Natural killer cell (primary cell): ENCODE data around the gene FXYD5. TPM values are rescaled to one million over a fixed set of nuclear protein-coding genes. Genes with fewer than 3 reads are reported as not detected.
A peak's percentile ranks its signal among the peaks of the same experiment; 100 is the strongest.

Source experiments
- ATAC-seq, 3 donors: fragments of 150-1000 bp in 2 of 3; fragments of 200-7000 bp in 1 of 3; cut with Tn5 transposase; 1 replicate in 1 of 3; 2 replicates in 2 of 3; pipeline ENCODE4 v1.10.0; 2021; ENCODE audit warnings: mild to moderate bottlenecking in 2 of 3, moderate library complexity in 2 of 3
- DNase-seq, 2 donors: peaks; one replicate each; pipeline versions ENCODE4 v3.0.0 to v3.0.0-alpha.2; 2013 to 2021; ENCODE audit warnings: mixed read lengths in 1 of 2
- H3K27ac ChIP-seq: one replicate; pipeline ENCODE4 v1.5.1; 2013; ENCODE audit warnings: mild to moderate bottlenecking, low read length
- H3K27me3 ChIP-seq: one replicate; pipeline ENCODE4 v1.6.1; 2013; ENCODE audit warnings: low read length; ENCODE audit not compliant: control insufficient read depth, insufficient read depth
- H3K36me3 ChIP-seq: one replicate; pipeline ENCODE4 v1.6.1; 2013; ENCODE audit warnings: low read length; ENCODE audit not compliant: control insufficient read depth, insufficient read depth
- H3K4me1 ChIP-seq: one replicate; pipeline ENCODE4 v1.6.1; 2013; ENCODE audit warnings: low read length; ENCODE audit not compliant: control insufficient read depth, insufficient read depth
- H3K4me3 ChIP-seq: one replicate; pipeline ENCODE4 v1.5.1; 2013; ENCODE audit warnings: low read length
- H3K9me3 ChIP-seq: one replicate; pipeline ENCODE4 v1.6.1; 2013; ENCODE audit warnings: low read length; ENCODE audit not compliant: control insufficient read depth, insufficient read depth
- H3K27ac Mint-ChIP-seq, 2 donors: one replicate each; pipeline ENCODE4 v1.8.0; 2022; ENCODE audit warnings: mild to moderate bottlenecking in 2 of 2, mixed read lengths in 2 of 2, moderate library complexity in 1 of 2
- H3K27me3 Mint-ChIP-seq, 2 donors: one replicate each; pipeline ENCODE4 v1.8.0; 2022; ENCODE audit warnings: low read depth in 2 of 2, mixed read lengths in 2 of 2
- H3K36me3 Mint-ChIP-seq: one replicate; pipeline ENCODE4 v1.8.0; 2022; ENCODE audit warnings: mixed read lengths
- H3K4me1 Mint-ChIP-seq, 2 donors: one replicate each; pipeline ENCODE4 v1.8.0; 2022; ENCODE audit warnings: mixed read lengths in 2 of 2
- H3K4me3 Mint-ChIP-seq: one replicate; pipeline ENCODE4 v1.8.0; 2022; ENCODE audit warnings: mild to moderate bottlenecking, moderate library complexity, mixed read lengths
- H3K9me3 Mint-ChIP-seq, 2 donors: one replicate each; pipeline ENCODE4 v1.8.0; 2022; ENCODE audit warnings: mixed read lengths in 2 of 2
- WGBS: methylation state at CpG from one replicate; pipeline ENCODE4 v1.1.7; 2013; ENCODE audit warnings: missing lambda C conversion rate; ENCODE audit not compliant: insufficient coverage; 5-methylcytosine and 5-hydroxymethylcytosine counted together
- intact Hi-C: fragments of 100-400 bp; cut with micrococcal nuclease; formaldehyde crosslinking; loops from one replicate; pipeline ENCODE4 v1.14.2; 2022
- total RNA-seq, 4 donors: library from RNA; stranded (reverse); fragments of 120-200 nt in 1 of 4; gene quantifications; one replicate each; pipeline versions ENCODE4 v1.2.3 to v1.2.4, GENCODE V29; 2013 to 2022
- TF ChIP-seq, protein P1 (sequence below): fragments of 200-600 bp; IDR thresholded peaks from one replicate; pipeline ENCODE4 v1.8.0; 2022; ENCODE audit warnings: antibody characterized with exemption

Gene FXYD5
- total RNA-seq, 3 donors from 2014 or later (not counting 1 experiment from before 2014, with no cell fraction given): 226 to 270 (median 231) TPM

DNA sequence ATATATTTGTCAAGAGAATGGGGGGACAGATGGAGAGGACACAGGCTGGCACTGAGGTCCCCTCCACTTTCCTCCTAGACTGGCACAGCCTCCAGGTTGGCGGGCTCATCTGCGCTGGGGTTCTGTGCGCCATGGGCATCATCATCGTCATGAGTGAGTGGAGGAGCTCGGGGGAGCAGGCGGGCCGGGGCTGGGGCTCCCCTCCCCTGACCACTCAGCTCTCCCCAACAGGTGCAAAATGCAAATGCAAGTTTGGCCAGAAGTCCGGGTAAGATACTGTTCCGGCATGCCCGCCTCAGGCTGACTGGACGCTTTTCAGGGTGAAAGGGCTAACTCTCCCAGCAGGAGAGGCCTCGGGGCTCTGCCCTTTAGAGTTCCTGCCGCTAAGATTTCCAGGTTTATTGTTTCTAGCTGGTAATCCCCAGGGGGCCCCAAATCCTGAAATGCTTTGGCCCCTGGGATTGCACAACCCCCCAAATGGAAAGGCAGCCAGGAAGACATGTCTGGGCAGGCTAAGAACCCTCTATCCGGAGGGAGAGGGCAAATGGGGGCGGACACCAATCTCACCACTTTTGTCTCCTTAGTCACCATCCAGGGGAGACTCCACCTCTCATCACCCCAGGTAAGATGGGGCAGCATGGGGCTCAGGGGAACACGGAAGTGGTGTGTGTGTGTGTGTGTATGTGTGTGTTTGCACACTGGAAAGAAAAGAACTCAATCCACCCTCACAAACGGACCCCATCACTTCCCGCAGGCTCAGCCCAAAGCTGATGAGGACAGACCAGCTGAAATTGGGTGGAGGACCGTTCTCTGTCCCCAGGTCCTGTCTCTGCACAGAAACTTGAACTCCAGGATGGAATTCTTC lies 31.6 kb upstream of the FXYD5 start:
- no peak for DNase-seq
- H3K27ac ChIP-seq: no peak overlapping the region
- intact Hi-C loops: no loop called here
- no peak overlapping the region for H3K4me3 ChIP-seq
- H3K36me3 ChIP-seq: no peaks in the 10 kb centered on the region
- TF ChIP-seq, protein P1, sequence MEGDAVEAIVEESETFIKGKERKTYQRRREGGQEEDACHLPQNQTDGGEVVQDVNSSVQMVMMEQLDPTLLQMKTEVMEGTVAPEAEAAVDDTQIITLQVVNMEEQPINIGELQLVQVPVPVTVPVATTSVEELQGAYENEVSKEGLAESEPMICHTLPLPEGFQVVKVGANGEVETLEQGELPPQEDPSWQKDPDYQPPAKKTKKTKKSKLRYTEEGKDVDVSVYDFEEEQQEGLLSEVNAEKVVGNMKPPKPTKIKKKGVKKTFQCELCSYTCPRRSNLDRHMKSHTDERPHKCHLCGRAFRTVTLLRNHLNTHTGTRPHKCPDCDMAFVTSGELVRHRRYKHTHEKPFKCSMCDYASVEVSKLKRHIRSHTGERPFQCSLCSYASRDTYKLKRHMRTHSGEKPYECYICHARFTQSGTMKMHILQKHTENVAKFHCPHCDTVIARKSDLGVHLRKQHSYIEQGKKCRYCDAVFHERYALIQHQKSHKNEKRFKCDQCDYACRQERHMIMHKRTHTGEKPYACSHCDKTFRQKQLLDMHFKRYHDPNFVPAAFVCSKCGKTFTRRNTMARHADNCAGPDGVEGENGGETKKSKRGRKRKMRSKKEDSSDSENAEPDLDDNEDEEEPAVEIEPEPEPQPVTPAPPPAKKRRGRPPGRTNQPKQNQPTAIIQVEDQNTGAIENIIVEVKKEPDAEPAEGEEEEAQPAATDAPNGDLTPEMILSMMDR: no peak
- Mint-ChIP-seq H3K36me3 (no peaks in the 10 kb centered on the region), H3K4me1 (peaks cover 14 to 19% of the 10 kb centered on the region in 2 donors), H3K27ac (no peak overlapping the region), H3K9me3 (no peaks in the 10 kb centered on the region), H3K4me3 (no peak overlapping the region), H3K27me3 (peaks cover 0 to 5% of the 10 kb centered on the region in 2 donors)
- 93% methylated on average over 18 of the region's 19 CpGs for WGBS
- peaks cover 11% of the 10 kb centered on the region for H3K4me1 ChIP-seq
- H3K9me3 ChIP-seq: no peaks in the 10 kb centered on the region
- ATAC-seq: no peak
- H3K27me3 ChIP-seq: no peaks in the 10 kb centered on the region

DNA sequence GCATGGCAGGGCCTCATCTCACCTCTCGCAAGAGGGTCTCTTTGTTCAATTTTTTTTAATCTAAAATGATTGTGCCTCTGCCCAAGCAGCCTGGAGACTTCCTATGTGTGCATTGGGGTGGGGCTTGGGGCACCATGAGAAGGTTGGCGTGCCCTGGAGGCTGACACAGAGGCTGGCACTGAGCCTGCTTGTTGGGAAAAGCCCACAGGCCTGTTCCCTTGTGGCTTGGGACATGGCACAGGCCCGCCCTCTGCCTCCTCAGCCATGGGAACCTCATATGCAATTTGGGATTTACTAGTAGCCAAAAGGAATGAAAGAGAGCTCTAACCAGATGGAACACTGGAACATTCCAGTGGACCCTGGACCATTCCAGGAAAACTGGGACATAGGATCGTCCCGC lies 31.0 kb upstream of the FXYD5 start:
- ATAC-seq: no peak
- H3K9me3 Mint-ChIP-seq: no peaks in the 10 kb centered on the region
- no peak overlapping the region for H3K27ac Mint-ChIP-seq
- H3K27ac ChIP-seq: no peak overlapping the region
- H3K27me3 Mint-ChIP-seq: peaks cover 0 to 5% of the 10 kb centered on the region in 2 donors
- H3K4me3 ChIP-seq: no peak overlapping the region
- peak overlapping the region; percentile 88 for H3K4me3 Mint-ChIP-seq
- no peaks in the 10 kb centered on the region for H3K27me3 ChIP-seq
- WGBS: 94% methylated on average over 5 of the region's 5 CpGs
- H3K4me1 ChIP-seq: peaks cover 11% of the 10 kb centered on the region
- H3K4me1 Mint-ChIP-seq: peaks cover 14 to 19% of the 10 kb centered on the region in 2 donors
- no peaks in the 10 kb centered on the region for H3K36me3 ChIP-seq
- H3K36me3 Mint-ChIP-seq: no peaks in the 10 kb centered on the region
- intact Hi-C loops: no loop called here
- H3K9me3 ChIP-seq: no peaks in the 10 kb centered on the region
- DNase-seq: no peak
- TF ChIP-seq, protein P1: no peak

DNA sequence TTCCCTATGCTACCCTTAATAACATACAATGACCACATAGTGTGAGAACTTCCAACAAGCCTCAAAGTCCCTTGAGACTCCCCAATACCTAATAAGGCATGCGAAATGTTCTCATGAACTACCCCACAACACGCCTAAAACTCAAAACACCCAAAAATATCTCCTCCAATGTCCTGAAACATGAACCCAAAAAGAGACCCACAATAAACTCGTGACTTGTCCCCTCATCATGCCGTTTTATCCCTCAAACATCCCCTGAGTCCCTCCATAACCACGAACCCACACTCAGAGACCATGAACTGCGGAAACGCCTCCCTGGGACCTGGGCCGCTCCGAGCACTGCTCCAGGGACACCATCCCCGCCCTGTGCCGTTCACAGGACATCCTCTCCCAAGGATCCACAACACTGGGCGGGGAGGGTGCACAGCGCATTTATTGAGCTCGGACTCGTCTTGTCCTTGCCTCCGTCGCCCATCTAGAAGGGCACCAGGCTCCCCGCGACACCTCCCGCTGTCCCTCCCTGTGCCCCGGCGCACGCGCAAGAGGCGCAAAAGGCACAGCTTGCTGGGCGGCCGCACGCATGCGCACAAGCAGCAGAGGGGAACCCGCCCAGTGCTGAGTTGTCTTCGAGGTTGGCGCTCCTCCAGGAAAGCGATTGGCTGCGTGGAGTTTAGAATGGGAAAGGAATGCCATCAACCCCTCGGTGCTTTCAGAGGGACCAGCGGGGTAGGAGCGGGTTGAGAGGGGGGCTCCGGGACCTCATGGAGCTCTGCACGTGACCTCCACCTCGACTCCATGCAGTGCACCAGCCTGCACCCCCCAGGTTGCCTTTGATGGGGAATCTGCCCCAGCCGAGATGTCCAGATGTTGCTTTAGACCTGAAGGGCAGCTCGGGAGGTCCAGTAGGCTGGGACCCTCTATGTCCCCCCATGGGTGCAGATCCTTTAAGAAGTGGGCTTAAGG lies 30.2 kb upstream of the FXYD5 start:
- H3K4me1 ChIP-seq: peaks cover 11% of the 10 kb centered on the region
- Mint-ChIP-seq H3K36me3 (no peaks in the 10 kb centered on the region), H3K27me3 (peaks cover 0 to 5% of the 10 kb centered on the region in 2 donors), H3K4me1 (peaks cover 14 to 19% of the 10 kb centered on the region in 2 donors), H3K4me3 (peak overlapping the region; percentile 88), H3K27ac (peak overlapping the region; percentile 67 to 90), H3K9me3 (no peaks in the 10 kb centered on the region)
- TF ChIP-seq, protein P1: no peak
- no peaks in the 10 kb centered on the region for H3K9me3 ChIP-seq
- H3K27me3 ChIP-seq: no peaks in the 10 kb centered on the region
- intact Hi-C loops: no loop called here
- H3K27ac ChIP-seq: peak overlapping the region; percentile 34
- peak; percentile 75 to 92 for DNase-seq
- peak overlapping the region; percentile 44 for H3K4me3 ChIP-seq
- H3K36me3 ChIP-seq: no peaks in the 10 kb centered on the region
- 20% methylated on average over 42 of the region's 42 CpGs for WGBS
- ATAC-seq: peak; percentile 70 to 98 (median 97)
